H9 (cell line): Measurements from ENCODE around the gene FMO3. TPM values are rescaled to one million over a fixed set of nuclear protein-coding genes. Genes with fewer than 3 reads are reported as not detected.

Experiments used
- DNase-seq: peaks from one replicate; pipeline ENCODE4 v3.0.0-alpha.2; 2017
- H2AFZ ChIP-seq: one replicate; pipeline ENCODE4 v1.6.1; 2013; ENCODE audit warnings: mild to moderate bottlenecking, low read length, control low read depth, moderate library complexity
- H2AK5ac ChIP-seq: 2 replicates; pipeline ENCODE4 v1.6.1; 2013; ENCODE audit warnings: low read length, control low read depth, mixed read lengths; ENCODE audit not compliant: insufficient read length
- H2BK120ac ChIP-seq: one replicate; pipeline ENCODE4 v1.6.1; 2013; ENCODE audit warnings: low read depth, mild to moderate bottlenecking, low read length, control low read depth, inconsistent platforms; ENCODE audit not compliant: poor library complexity, severe bottlenecking
- H2BK12ac ChIP-seq: 2 replicates; pipeline ENCODE4 v1.6.1; 2013; ENCODE audit warnings: low read length, control low read depth, mixed read lengths, low read depth; ENCODE audit not compliant: insufficient read length
- H2BK15ac ChIP-seq: 2 replicates; pipeline ENCODE4 v1.6.1; 2013; ENCODE audit warnings: low read depth, low read length, control low read depth
- H2BK20ac ChIP-seq: one replicate; pipeline ENCODE4 v1.6.1; 2013; ENCODE audit warnings: low read depth, mild to moderate bottlenecking, low read length, control low read depth, inconsistent platforms; ENCODE audit not compliant: poor library complexity, severe bottlenecking
- H2BK5ac ChIP-seq: 2 replicates; pipeline ENCODE4 v1.6.1; 2013; ENCODE audit warnings: low read length, control low read depth, mixed read lengths; ENCODE audit not compliant: insufficient read length
- H3K14ac ChIP-seq: 2 replicates; pipeline ENCODE4 v1.6.1; 2013; ENCODE audit warnings: low read length, control low read depth; ENCODE audit not compliant: insufficient read depth
- H3K18ac ChIP-seq: 2 replicates; pipeline ENCODE4 v1.6.1; 2013; ENCODE audit warnings: low read depth, mild to moderate bottlenecking, mixed read lengths, low read length, control low read depth; ENCODE audit not compliant: insufficient read length
- H3K23ac ChIP-seq: 2 replicates; pipeline ENCODE4 v1.6.1; 2013; ENCODE audit warnings: low read length, control low read depth, mixed read lengths, low read depth; ENCODE audit not compliant: insufficient read length
- H3K23me2 ChIP-seq: 2 replicates; pipeline ENCODE4 v1.6.1; 2013; ENCODE audit warnings: low read depth, mild to moderate bottlenecking, mixed read lengths, low read length, control low read depth; ENCODE audit not compliant: insufficient read length, poor library complexity, severe bottlenecking
- H3K27ac ChIP-seq: 2 replicates; pipeline ENCODE4 v1.5.1; 2013; ENCODE audit warnings: low read length, control low read depth, mixed read lengths, low read depth; ENCODE audit not compliant: insufficient read length
- H3K27me3 ChIP-seq: 2 replicates; pipeline ENCODE4 v1.6.1; 2013; ENCODE audit warnings: low read length, control low read depth, inconsistent platforms; ENCODE audit not compliant: insufficient read depth
- H3K4ac ChIP-seq: 2 replicates; pipeline ENCODE4 v1.6.1; 2013; ENCODE audit warnings: low read depth, mild to moderate bottlenecking, control low read depth, inconsistent platforms, low read length, moderate library complexity
- H3K4me1 ChIP-seq: 2 replicates; pipeline ENCODE4 v1.6.1; 2013; ENCODE audit warnings: low read length, control low read depth, inconsistent platforms; ENCODE audit not compliant: insufficient read depth
- H3K4me2 ChIP-seq: 2 replicates; pipeline ENCODE4 v1.6.1; 2013; ENCODE audit warnings: low read length, control low read depth, mixed read lengths; ENCODE audit not compliant: insufficient read length, insufficient read depth
- H3K56ac ChIP-seq: 2 replicates; pipeline ENCODE4 v1.6.1; 2013; ENCODE audit warnings: low read depth, mild to moderate bottlenecking, mixed read lengths, low read length, control low read depth; ENCODE audit not compliant: insufficient read length
- H3K79me1 ChIP-seq: 2 replicates; pipeline ENCODE4 v1.6.1; 2013; ENCODE audit warnings: low read depth, mild to moderate bottlenecking, moderate library complexity, low read length, control low read depth, inconsistent platforms; ENCODE audit not compliant: insufficient read depth, poor library complexity, severe bottlenecking
- H3K79me2 ChIP-seq: 2 replicates; pipeline ENCODE4 v1.6.1; 2013; ENCODE audit warnings: low read length, control low read depth, inconsistent platforms; ENCODE audit not compliant: insufficient read depth
- H3K9ac ChIP-seq: 2 replicates; pipeline ENCODE4 v1.6.1; 2013; ENCODE audit warnings: low read length, control low read depth, mixed read lengths; ENCODE audit not compliant: insufficient read length; ENCODE audit errors: extremely low read depth
- H3K9me3 ChIP-seq: one replicate; pipeline ENCODE4 v1.6.1; 2013; ENCODE audit warnings: low read depth, low read length, inconsistent platforms; ENCODE audit not compliant: control insufficient read depth
- H3T11ph ChIP-seq: one replicate; pipeline ENCODE4 v1.6.1; 2013; ENCODE audit warnings: mild to moderate bottlenecking, low read length, control low read depth, inconsistent platforms
- H4K20me1 ChIP-seq: one replicate; pipeline ENCODE4 v1.6.1; 2013; ENCODE audit not compliant: control insufficient read depth, insufficient read length, insufficient read depth
- H4K5ac ChIP-seq: 2 replicates; pipeline ENCODE4 v1.6.1; 2013; ENCODE audit warnings: low read depth, mild to moderate bottlenecking, mixed read lengths, low read length, control low read depth; ENCODE audit not compliant: insufficient read length
- H4K8ac ChIP-seq: replicated peaks from 2 replicates; pipeline ENCODE4 v1.6.1; 2013; ENCODE audit warnings: low read length, control low read depth, mixed read lengths, low read depth; ENCODE audit not compliant: insufficient read length
- H4K91ac ChIP-seq: 2 replicates; pipeline ENCODE4 v1.6.1; 2013; ENCODE audit warnings: low read depth, mild to moderate bottlenecking, moderate library complexity, mixed read lengths, low read length, control low read depth; ENCODE audit not compliant: insufficient read length
- H3K27ac Mint-ChIP-seq, 3 experiments: 2 replicates in 2 of 3; 3 replicates in 1 of 3; pipeline ENCODE4 v1.8.0; 2020 to 2021; ENCODE audit warnings: mixed read lengths in 3 of 3, mild to moderate bottlenecking in 1 of 3, moderate library complexity in 1 of 3
- H3K27me3 Mint-ChIP-seq: 2 replicates; pipeline ENCODE4 v1.8.0; 2021; ENCODE audit warnings: low read depth, mild to moderate bottlenecking, moderate library complexity, mixed read lengths
- H3K36me3 Mint-ChIP-seq, 3 experiments: 2 replicates in 2 of 3; 3 replicates in 1 of 3; pipeline ENCODE4 v1.8.0; 2020 to 2021; ENCODE audit warnings: low read depth in 3 of 3, mixed read lengths in 3 of 3; ENCODE audit not compliant: insufficient read depth in 1 of 3
- H3K4me1 Mint-ChIP-seq, 2 experiments: 2 replicates each; pipeline ENCODE4 v1.8.0; 2020; ENCODE audit warnings: mixed read lengths in 2 of 2
- H3K4me3 Mint-ChIP-seq, 2 experiments: 2 replicates in 1 of 2; 3 replicates in 1 of 2; pipeline ENCODE4 v1.8.0; 2020 to 2021; ENCODE audit warnings: mild to moderate bottlenecking in 2 of 2, mixed read lengths in 2 of 2, moderate library complexity in 1 of 2
- H3K9me3 Mint-ChIP-seq, 2 experiments: 2 replicates in 1 of 2; 3 replicates in 1 of 2; pipeline ENCODE4 v1.8.0; 2020; ENCODE audit warnings: mild to moderate bottlenecking in 2 of 2, mixed read lengths in 2 of 2, moderate library complexity in 1 of 2
- WGBS: extraction: QIAGEN DNeasy Blood & Tissue Kit; methylation state at CpG from one replicate; pipeline ENCODE4 v1.1.7; 2013; ENCODE audit warnings: missing lambda C conversion rate, low lambda C conversion rate, mixed read lengths; ENCODE audit not compliant: insufficient read length; ENCODE audit errors: extremely low coverage; 5-methylcytosine and 5-hydroxymethylcytosine counted together
- total RNA-seq: library from RNA; stranded (reverse); gene quantifications from 2 replicates; pipeline ENCODE4 v1.2.1, GENCODE V29; 2021
- TF ChIP-seq, protein P1 (sequence below): fragments of 200-600 bp; sonication (generic); conservative IDR thresholded peaks from 3 replicates; pipeline ENCODE4 v1.8.0; 2021; ENCODE audit warnings: antibody characterized with exemption, mild to moderate bottlenecking

Gene FMO3
- total RNA-seq, 1 experiment from 2014 or later: not detected

DNA sequence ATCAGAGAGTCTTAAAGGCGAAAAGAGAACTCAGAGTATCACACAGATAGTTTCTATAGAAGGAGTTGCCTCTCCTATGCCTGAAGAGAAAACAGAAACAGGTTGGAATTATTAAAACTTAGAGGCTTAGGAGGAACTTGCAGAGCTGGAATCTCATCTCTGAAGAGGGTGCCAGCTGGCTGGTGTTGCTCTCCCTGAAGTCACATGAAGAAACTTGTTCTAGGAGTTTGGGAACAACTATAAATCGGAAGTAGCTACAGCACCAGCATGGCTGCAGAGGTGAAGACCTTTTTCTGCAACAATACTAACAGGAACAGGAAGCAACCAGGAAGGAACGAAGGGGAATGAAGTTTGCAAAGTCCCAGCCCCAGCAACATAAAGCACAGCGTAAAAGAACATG, 35.8 kb downstream of the FMO3 start:
- no peak overlapping the region for H2AK5ac ChIP-seq
- H3K27me3 Mint-ChIP-seq: no peaks in the 10 kb centered on the region
- no peak overlapping the region for H3K9ac ChIP-seq
- H3K27ac ChIP-seq: no peak overlapping the region
- no peak overlapping the region for H4K8ac ChIP-seq
- no peak overlapping the region for H3K18ac ChIP-seq
- TF ChIP-seq, protein P1, sequence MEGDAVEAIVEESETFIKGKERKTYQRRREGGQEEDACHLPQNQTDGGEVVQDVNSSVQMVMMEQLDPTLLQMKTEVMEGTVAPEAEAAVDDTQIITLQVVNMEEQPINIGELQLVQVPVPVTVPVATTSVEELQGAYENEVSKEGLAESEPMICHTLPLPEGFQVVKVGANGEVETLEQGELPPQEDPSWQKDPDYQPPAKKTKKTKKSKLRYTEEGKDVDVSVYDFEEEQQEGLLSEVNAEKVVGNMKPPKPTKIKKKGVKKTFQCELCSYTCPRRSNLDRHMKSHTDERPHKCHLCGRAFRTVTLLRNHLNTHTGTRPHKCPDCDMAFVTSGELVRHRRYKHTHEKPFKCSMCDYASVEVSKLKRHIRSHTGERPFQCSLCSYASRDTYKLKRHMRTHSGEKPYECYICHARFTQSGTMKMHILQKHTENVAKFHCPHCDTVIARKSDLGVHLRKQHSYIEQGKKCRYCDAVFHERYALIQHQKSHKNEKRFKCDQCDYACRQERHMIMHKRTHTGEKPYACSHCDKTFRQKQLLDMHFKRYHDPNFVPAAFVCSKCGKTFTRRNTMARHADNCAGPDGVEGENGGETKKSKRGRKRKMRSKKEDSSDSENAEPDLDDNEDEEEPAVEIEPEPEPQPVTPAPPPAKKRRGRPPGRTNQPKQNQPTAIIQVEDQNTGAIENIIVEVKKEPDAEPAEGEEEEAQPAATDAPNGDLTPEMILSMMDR: no peak
- H4K5ac ChIP-seq: no peak overlapping the region
- H3K14ac ChIP-seq: no peak overlapping the region
- H2AFZ ChIP-seq: no peak overlapping the region
- no CpG with 5 or more reads among the region's 4 CpGs for WGBS
- H2BK12ac ChIP-seq: no peak overlapping the region
- H4K20me1 ChIP-seq: no peaks in the 10 kb centered on the region
- H3K56ac ChIP-seq: no peak overlapping the region
- H3K27me3 ChIP-seq: no peaks in the 10 kb centered on the region
- no peak overlapping the region for H4K91ac ChIP-seq
- H3K79me1 ChIP-seq: no peaks in the 10 kb centered on the region
- no peak overlapping the region for H3K4me3 Mint-ChIP-seq
- no peaks in the 10 kb centered on the region for H3K23me2 ChIP-seq
- no peak overlapping the region for H3K4ac ChIP-seq
- no peak overlapping the region for H3K23ac ChIP-seq
- H3K36me3 Mint-ChIP-seq: no peaks in the 10 kb centered on the region; a peak in 1 of 7 replicates
- no peaks in the 10 kb centered on the region for H3K4me1 ChIP-seq
- no peak for DNase-seq
- H2BK15ac ChIP-seq: no peak overlapping the region
- H3K9me3 Mint-ChIP-seq: no peaks in the 10 kb centered on the region
- H3K79me2 ChIP-seq: no peaks in the 10 kb centered on the region
- H2BK5ac ChIP-seq: no peak overlapping the region
- no peaks in the 10 kb centered on the region for H3K4me1 Mint-ChIP-seq
- no peak overlapping the region for H3T11ph ChIP-seq
- H2BK120ac ChIP-seq: no peak overlapping the region
- no peak overlapping the region for H3K4me2 ChIP-seq
- no peak overlapping the region for H2BK20ac ChIP-seq
- no peaks in the 10 kb centered on the region for H3K9me3 ChIP-seq
- no peak overlapping the region; a peak in 1 of 7 replicates for H3K27ac Mint-ChIP-seq
